AG04450 (cell line): Measurements from ENCODE around the gene OSMR. TPM values are rescaled to one million over a fixed set of nuclear protein-coding genes. Genes with fewer than 3 reads are reported as not detected.

Experiments
- CTCF ChIA-PET: fragments of 300-600, 350-600 bp; formaldehyde crosslinking; extraction: SDS; loops from one replicate; lab custom pipeline; 2022; ENCODE audit warnings: antibody characterized with exemption, inconsistent platforms; lab: Charles Lee
- POLR2A ChIA-PET: fragments of 350-600 bp; formaldehyde crosslinking; extraction: SDS; loops from one replicate; lab custom pipeline; 2021; ENCODE audit warnings: antibody characterized with exemption, inconsistent platforms; lab: Yijun Ruan, JAX
- DNase-seq: peaks from one replicate; pipeline ENCODE4 v3.0.0-alpha.2; 2011; ENCODE audit warnings: low read depth, low spot score
- H3K27ac ChIP-seq: one replicate; pipeline ENCODE4 v1.5.1; 2012; ENCODE audit warnings: low read depth, low read length, control low read depth
- H3K27me3 ChIP-seq: one replicate; pipeline ENCODE4 v1.6.0; 2012; ENCODE audit warnings: low read length; ENCODE audit not compliant: control insufficient read depth, insufficient read depth
- H3K4me3 ChIP-seq: 2 replicates; pipeline ENCODE4 v1.5.1; 2011; ENCODE audit warnings: mild to moderate bottlenecking, low read depth, low read length, control low read depth
- H3K9me3 ChIP-seq: 2 replicates; pipeline ENCODE4 v1.5.1; 2012; ENCODE audit warnings: low read length; ENCODE audit not compliant: control insufficient read depth, insufficient read depth
- CTCF ChIP-seq: IDR thresholded peaks from 2 replicates; pipeline ENCODE4 v1.5.1; 2011; ENCODE audit warnings: low read depth, low read length, control low read depth, inconsistent platforms
- polyA plus RNA-seq: library from polyadenylated mRNA; depleted of rRNA; stranded (reverse); fragments of >200 nt; gene quantifications from 2 replicates; pipeline ENCODE4 v1.2.3, GENCODE V29; 2011

OSMR gene
- polyA plus RNA-seq, 1 experiment, result 100 TPM

GRCh38 chr5:38932854-38933408 is 87.1 kb downstream of the OSMR start:
- POLR2A ChIA-PET, result no interaction called here
- CTCF ChIA-PET, result interaction anchor here (0.8 kb wide), 1 partner anchor 11 kb away, joined by 3 read pairs; no protein-coding TSS in a partner anchor

GRCh38 chr5:38935437-38935836 is 89.6 kb downstream of the OSMR start:
- POLR2A ChIA-PET, result no interaction called here
- CTCF ChIA-PET, result no interaction called here

More at GRCh38 chr5:38932854-38933408, 87.1 kb downstream of the OSMR start:
- no peak for DNase-seq
- TF ChIP-seq CTCF, result no peak
- Histone ChIP-seq H3K27me3 (no peaks in the 10 kb centered on the region), H3K27ac (no peak overlapping the region), H3K4me3 (no peak overlapping the region), H3K9me3 (no peaks in the 10 kb centered on the region)

DNA sequence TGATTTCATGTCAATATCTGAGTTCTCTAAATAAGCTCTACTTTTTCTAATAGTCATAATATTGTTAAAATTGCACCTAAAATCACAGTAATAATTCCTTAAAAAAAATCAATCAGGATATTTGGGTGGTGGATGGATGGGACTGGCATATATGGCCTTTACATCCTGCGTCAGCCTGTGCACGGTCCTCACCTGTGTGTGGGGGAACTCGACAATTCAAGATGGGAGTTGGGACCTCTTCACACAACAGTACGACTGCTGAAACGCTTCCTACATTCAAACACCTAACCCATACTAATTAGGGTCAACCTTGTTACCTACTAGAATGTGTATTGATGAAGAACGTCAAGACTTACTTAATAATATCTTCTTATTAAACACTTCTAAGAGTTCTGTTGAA is 90.5 kb downstream of the OSMR start:
- POLR2A ChIA-PET, result no interaction called here
- no peak for TF ChIP-seq CTCF
- no peak overlapping the region for H3K27ac ChIP-seq
- no peaks in the 10 kb centered on the region for H3K9me3 ChIP-seq
- CTCF ChIA-PET, result no interaction called here
- no peak for DNase-seq
- no peak overlapping the region for H3K4me3 ChIP-seq
- H3K27me3 ChIP-seq, result no peaks in the 10 kb centered on the region

More at GRCh38 chr5:38935437-38935836, 89.6 kb downstream of the OSMR start:
- Histone ChIP-seq H3K27me3 (no peaks in the 10 kb centered on the region), H3K9me3 (no peaks in the 10 kb centered on the region), H3K27ac (no peak overlapping the region), H3K4me3 (no peak overlapping the region)
- no peak for TF ChIP-seq CTCF
- DNase-seq, result no peak

DNA sequence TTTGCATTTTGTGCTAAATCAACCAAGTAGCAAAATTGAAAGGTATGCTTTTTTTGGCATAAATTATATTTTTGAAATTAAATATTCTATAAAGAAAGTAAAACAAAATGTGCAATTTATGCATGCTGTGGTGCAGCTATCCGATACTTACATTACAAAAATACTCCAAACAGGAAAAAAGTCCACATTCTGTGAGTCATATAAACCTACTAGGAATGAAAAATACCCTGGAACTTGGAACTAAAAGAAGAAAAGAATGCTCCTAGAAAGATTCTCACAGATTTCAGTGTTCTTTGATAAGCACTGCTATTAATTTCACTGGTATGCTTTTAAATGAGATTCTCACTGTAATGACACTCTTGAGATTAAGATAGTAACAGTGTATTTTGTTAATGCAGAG is 92.6 kb downstream of the OSMR start:
- no peaks in the 10 kb centered on the region for H3K9me3 ChIP-seq
- no peak overlapping the region for H3K27ac ChIP-seq
- ChIA-PET POLR2A (no interaction called here), CTCF (interaction anchor here (0.8 to 1.0 kb wide), 4 partner anchors 10 to 555 kb away, joined by 3 to 5 read pairs (median 3); no protein-coding TSS in a partner anchor)
- H3K27me3 ChIP-seq, result no peaks in the 10 kb centered on the region
- no peak overlapping the region for H3K4me3 ChIP-seq
- no peak for TF ChIP-seq CTCF
- DNase-seq, result peak; percentile 4

GRCh38 chr5:38938973-38939372 is 93.2 kb downstream of the OSMR start:
- ChIA-PET POLR2A (no interaction called here), CTCF (interaction anchor here (0.8 to 1.0 kb wide), 3 partner anchors 10 to 497 kb away, joined by 3 read pairs; no protein-coding TSS in a partner anchor)
- Histone ChIP-seq H3K27ac (no peak overlapping the region), H3K4me3 (no peak overlapping the region), H3K27me3 (no peaks in the 10 kb centered on the region), H3K9me3 (no peaks in the 10 kb centered on the region)
- DNase-seq, result no peak
- TF ChIP-seq CTCF, result no peak
